ENCODE measurements around the gene ATP2B3.
A peak's percentile ranks its signal among the peaks of the same experiment; 100 is the strongest.

Gene ATP2B3

GRCh38 chrX:153511784-153512500 is 5.5 kb upstream of the ATP2B3 start:
- DNase-seq, result peak; percentile 70

GRCh38 chrX:153512501-153512893 is 4.9 kb upstream of the ATP2B3 start:
- DNase-seq, result no peak

GRCh38 chrX:153513265-153513664 is 4.2 kb upstream of the ATP2B3 start:
- DNase-seq, result no peak

GRCh38 chrX:153514259-153514658 is 3.2 kb upstream of the ATP2B3 start:
- no peak for DNase-seq

GRCh38 chrX:153515435-153515834 is 2.0 kb upstream of the ATP2B3 start:
- DNase-seq, result no peak

GRCh38 chrX:153516073-153516472 is 1.4 kb upstream of the ATP2B3 start:
- no peak for DNase-seq

- no peak for DNase-seq
These were observed 748 bp downstream of the ATP2B3 start for GRCh38 chrX:153517946-153518834.

GRCh38 chrX:153519569-153520286 is 2.3 kb downstream of the ATP2B3 start:
- no peak for DNase-seq

- DNase-seq, result no peak
These were observed 3.0 kb downstream of the ATP2B3 start for GRCh38 chrX:153520287-153520917.

- no peak for DNase-seq
These were observed 3.6 kb downstream of the ATP2B3 start for GRCh38 chrX:153521034-153521433.

GRCh38 chrX:153522259-153522658 is 4.8 kb downstream of the ATP2B3 start:
- DNase-seq, result no peak

GRCh38 chrX:153523269-153523668 is 5.8 kb downstream of the ATP2B3 start:
- DNase-seq, result no peak

- no peak for DNase-seq
These were observed 6.8 kb downstream of the ATP2B3 start for GRCh38 chrX:153524234-153524633.

- no peak for DNase-seq
These were observed 8.0 kb downstream of the ATP2B3 start for GRCh38 chrX:153525451-153525850.

- DNase-seq, result peak; percentile 21
These were observed 8.6 kb downstream of the ATP2B3 start for GRCh38 chrX:153526042-153526441.

GRCh38 chrX:153526801-153527200 is 9.4 kb downstream of the ATP2B3 start:
- peak; percentile 86 for DNase-seq

- peak; percentile 94 for DNase-seq
These were observed 9.8 kb downstream of the ATP2B3 start for GRCh38 chrX:153527208-153527607.

GRCh38 chrX:153530411-153531129 is 13.1 kb downstream of the ATP2B3 start:
- peak; percentile 67 for DNase-seq

- DNase-seq, result no peak
These were observed 15.6 kb downstream of the ATP2B3 start for GRCh38 chrX:153533091-153533490.

- no peak for DNase-seq
These were observed 19.6 kb downstream of the ATP2B3 start for GRCh38 chrX:153537080-153537479.

- DNase-seq, result peak; percentile 91
These were observed 20.3 kb downstream of the ATP2B3 start for GRCh38 chrX:153537526-153538295.

Measured in NCI-H1105 treated with DMSO at 0.1 percent for 48 hours (cell line).